Peyer's patch (tissue), 4 donors: Measurements from ENCODE around the gene CACNA1A. TPM values are rescaled to one million over a fixed set of nuclear protein-coding genes. Genes with fewer than 3 reads are reported as not detected.
A peak's percentile ranks its signal among the peaks of the same experiment; 100 is the strongest.

Experiments
- DNase-seq, 3 donors: peaks; one replicate each; pipeline ENCODE4 v3.0.0-alpha.2; 2017 to 2019
- H3K27ac ChIP-seq, 4 donors: fragments of 200-600 bp; sonication (generic); one replicate each; pipeline ENCODE4 v1.5.1; 2016 to 2019
- H3K27me3 ChIP-seq, 2 donors: fragments of 200-600 bp; sonication (generic); one replicate each; pipeline ENCODE4 v1.5.1; 2019
- H3K36me3 ChIP-seq, 3 donors: fragments of 200-600 bp; sonication (generic); one replicate each; pipeline ENCODE4 v1.5.1; 2016 to 2019
- H3K4me1 ChIP-seq, 4 donors: fragments of 200-600 bp; sonication (generic); one replicate each; pipeline ENCODE4 v1.5.1; 2016 to 2019
- H3K4me3 ChIP-seq, 4 donors: fragments of 200-600 bp; sonication (generic); 1 replicate in 3 of 4; 2 replicates in 1 of 4; pipeline ENCODE4 v1.5.1; 2016 to 2019; ENCODE audit warnings: mild to moderate bottlenecking in 1 of 4
- H3K9me3 ChIP-seq, 4 donors: fragments of 200-600 bp; sonication (generic); one replicate each; pipeline ENCODE4 v1.5.1; 2016 to 2019; ENCODE audit warnings: mild to moderate bottlenecking in 1 of 4
- CTCF ChIP-seq, 6 experiments: fragments of 450-650 bp in 4 of 6; fragments of 200-600 bp in 2 of 6; sonication (generic) in 1 of 6; IDR thresholded peaks; one replicate each; pipeline ENCODE4 v1.5.1; 2017 to 2019; ENCODE audit warnings: antibody characterized with exemption in 6 of 6, mild to moderate bottlenecking in 3 of 6, moderate library complexity in 1 of 6
- POLR2A ChIP-seq, 2 donors: fragments of 450-650 bp; IDR thresholded peaks; one replicate each; pipeline ENCODE4 v1.5.1; 2017; ENCODE audit warnings: antibody characterized with exemption in 2 of 2, mild to moderate bottlenecking in 2 of 2, moderate library complexity in 2 of 2
- total RNA-seq, 4 donors: library from RNA; depleted of rRNA; stranded (reverse); fragments of >200 nt; gene quantifications; one replicate each; pipeline ENCODE4 v1.1.0, GENCODE V29; 2016

Gene CACNA1A
- total RNA-seq, 4 donors from 2014 or later: 16.8 to 25.7 (median 21.7) TPM

GRCh38 chr19:13283871-13284270 is 222.4 kb downstream of the CACNA1A start:
- DNase-seq: no peak
- H3K4me3 ChIP-seq: no peak overlapping the region
- H3K4me1 ChIP-seq: no peaks in the 10 kb centered on the region
- H3K9me3 ChIP-seq: no peaks in the 10 kb centered on the region
- TF ChIP-seq POLR2A (IDR thresholded peaks at IDR 0.05): no peak
- H3K27me3 ChIP-seq: no peaks in the 10 kb centered on the region
- no peaks in the 10 kb centered on the region for H3K36me3 ChIP-seq
- no peak overlapping the region for H3K27ac ChIP-seq

GRCh38 chr19:13282486-13283065 is 223.7 kb downstream of the CACNA1A start:
- no peak for DNase-seq
- TF ChIP-seq CTCF (IDR thresholded peaks at IDR 0.05) (no peak), POLR2A (IDR thresholded peaks at IDR 0.05) (no peak)
- no peaks in the 10 kb centered on the region for H3K27me3 ChIP-seq

GRCh38 chr19:13281567-13282291 is 224.6 kb downstream of the CACNA1A start:
- TF ChIP-seq POLR2A (IDR thresholded peaks at IDR 0.05) (no peak), CTCF (IDR thresholded peaks at IDR 0.05) (no peak)
- no peak overlapping the region for H3K4me3 ChIP-seq
- H3K36me3 ChIP-seq: no peaks in the 10 kb centered on the region
- no peak overlapping the region for H3K27ac ChIP-seq
- DNase-seq: no peak
- no peaks in the 10 kb centered on the region for H3K27me3 ChIP-seq
- H3K9me3 ChIP-seq: no peaks in the 10 kb centered on the region
- no peaks in the 10 kb centered on the region for H3K4me1 ChIP-seq

More at GRCh38 chr19:13282486-13283065, 223.7 kb downstream of the CACNA1A start:
- Histone ChIP-seq H3K36me3 (no peaks in the 10 kb centered on the region), H3K9me3 (no peaks in the 10 kb centered on the region), H3K4me1 (no peaks in the 10 kb centered on the region), H3K4me3 (no peak overlapping the region), H3K27ac (no peak overlapping the region)

- Histone ChIP-seq H3K27me3 (no peaks in the 10 kb centered on the region), H3K36me3 (no peaks in the 10 kb centered on the region), H3K9me3 (no peaks in the 10 kb centered on the region), H3K27ac (peak overlapping the region in 2 of 4 donors; percentile 16 to 49), H3K4me3 (peak overlapping the region in 1 of 4 donors; percentile 6), H3K4me1 (no peaks in the 10 kb centered on the region)
- TF ChIP-seq CTCF (IDR thresholded peaks at IDR 0.05) (peak; percentile 64 to 91 (median 79)), POLR2A (IDR thresholded peaks at IDR 0.05) (no peak)
- peak in 2 of 3 donors; percentile 57 to 77 for DNase-seq
Measured at GRCh38 chr19:13277104-13277809, 229.0 kb downstream of the CACNA1A start.

- no peak overlapping the region for H3K4me3 ChIP-seq
- no peak for DNase-seq
- H3K9me3 ChIP-seq: no peaks in the 10 kb centered on the region
- H3K27ac ChIP-seq: no peak overlapping the region
- no peaks in the 10 kb centered on the region for H3K4me1 ChIP-seq
- no peaks in the 10 kb centered on the region for H3K27me3 ChIP-seq
- no peaks in the 10 kb centered on the region for H3K36me3 ChIP-seq
- TF ChIP-seq POLR2A (IDR thresholded peaks at IDR 0.05) (no peak), CTCF (IDR thresholded peaks at IDR 0.05) (no peak)
Measured at GRCh38 chr19:13275016-13275722, 231.1 kb downstream of the CACNA1A start.
